IMR-90 (cell line): ENCODE measurements around the gene WDR27. TPM values are rescaled to one million over a fixed set of nuclear protein-coding genes. Genes with fewer than 3 reads are reported as not detected.
A peak's percentile ranks its signal among the peaks of the same experiment; 100 is the strongest.

Source experiments
- ATAC-seq: fragments of 200-7000 bp; cut with Tn5 transposase; 2 replicates; pipeline ENCODE4 v1.9.1; 2020; ENCODE audit warnings: low read depth, mild to moderate bottlenecking, moderate library complexity
- BruUV-seq: library from RNA; stranded (reverse); fragments of 400-500 nt; replicated peaks from 2 replicates; lab custom pipeline; 2021; lab: Mats Ljungman, UMichigan
- CTCF ChIA-PET: fragments of 300-600 bp; formaldehyde crosslinking; extraction: SDS; loops from one replicate; lab custom pipeline; 2021; ENCODE audit warnings: antibody characterized with exemption; lab: Yijun Ruan, JAX
- POLR2A ChIA-PET: fragments of 300-600 bp; sonication (Branson Sonifier 250); formaldehyde crosslinking; loops from one replicate; lab custom pipeline; 2022; ENCODE audit warnings: antibody characterized with exemption; ENCODE audit not compliant: unreplicated experiment; lab: Charles Lee
- DNase-seq: peaks from one replicate; pipeline ENCODE4 v3.0.0; 2013
- H2AFZ ChIP-seq: replicated peaks from 2 replicates; pipeline ENCODE3; 2013; ENCODE audit warnings: low read length, mild to moderate bottlenecking; ENCODE audit not compliant: poor library complexity
- H2AK5ac ChIP-seq: 2 replicates; pipeline ENCODE4 v1.6.1; 2013; ENCODE audit warnings: low read depth, low read length, inconsistent platforms
- H2AK9ac ChIP-seq: replicated peaks from 2 replicates; pipeline ENCODE3; 2013; ENCODE audit warnings: mild to moderate bottlenecking, low read depth, low read length, moderate library complexity; ENCODE audit not compliant: poor library complexity
- H2BK120ac ChIP-seq: 2 replicates; pipeline ENCODE4 v1.6.1; 2013; ENCODE audit warnings: low read depth, low read length, inconsistent platforms
- H2BK15ac ChIP-seq: 3 replicates; pipeline ENCODE4 v1.6.1; 2013; ENCODE audit warnings: low read depth, low read length, inconsistent platforms
- H2BK20ac ChIP-seq: 2 replicates; pipeline ENCODE4 v1.6.1; 2013; ENCODE audit warnings: low read depth, mild to moderate bottlenecking, inconsistent platforms, low read length, moderate library complexity
- H2BK5ac ChIP-seq: 2 replicates; pipeline ENCODE4 v1.6.1; 2013; ENCODE audit warnings: mild to moderate bottlenecking, low read depth, low read length, inconsistent platforms; ENCODE audit not compliant: poor library complexity, severe bottlenecking
- H3K14ac ChIP-seq: replicated peaks from 2 replicates; pipeline ENCODE4 v1.6.1; 2013; ENCODE audit warnings: low read depth, low read length, inconsistent platforms
- H3K18ac ChIP-seq: 2 replicates; pipeline ENCODE4 v1.6.1; 2013; ENCODE audit warnings: low read depth, low read length, control low read depth
- H3K23ac ChIP-seq: 2 replicates; pipeline ENCODE4 v1.6.1; 2013; ENCODE audit warnings: low read depth, low read length, inconsistent platforms
- H3K27ac ChIP-seq: 2 replicates; pipeline ENCODE4 v1.5.1; 2013; ENCODE audit warnings: mild to moderate bottlenecking, control low read depth, low read length; ENCODE audit not compliant: insufficient read depth
- H3K27me3 ChIP-seq: 2 replicates; pipeline ENCODE4 v1.6.1; 2013; ENCODE audit warnings: low read length; ENCODE audit not compliant: control insufficient read depth, insufficient read depth
- H3K36me3 ChIP-seq: 2 replicates; pipeline ENCODE4 v1.6.1; 2013; ENCODE audit warnings: low read length, mixed read lengths; ENCODE audit not compliant: control insufficient read depth, insufficient read depth
- H3K4ac ChIP-seq: 2 replicates; pipeline ENCODE4 v1.6.1; 2013; ENCODE audit warnings: low read depth, low read length, inconsistent platforms
- H3K4me1 ChIP-seq: 2 replicates; pipeline ENCODE4 v1.6.1; 2013; ENCODE audit warnings: low read length, mixed read lengths; ENCODE audit not compliant: control insufficient read depth, insufficient read depth
- H3K4me2 ChIP-seq: 2 replicates; pipeline ENCODE4 v1.6.1; 2013; ENCODE audit warnings: low read depth, mild to moderate bottlenecking, control low read depth, low read length, moderate library complexity
- H3K4me3 ChIP-seq: 2 replicates; pipeline ENCODE4 v1.5.1; 2013; ENCODE audit warnings: low read depth, mild to moderate bottlenecking, control low read depth, low read length, moderate library complexity; ENCODE audit not compliant: insufficient read depth
- H3K56ac ChIP-seq: 2 replicates; pipeline ENCODE4 v1.6.1; 2013; ENCODE audit warnings: low read length, inconsistent platforms; ENCODE audit not compliant: insufficient read depth; ENCODE audit errors: extremely low read depth
- H3K79me1 ChIP-seq, 2 experiments: 2 replicates each; pipeline ENCODE4 v1.6.1; 2013; ENCODE audit warnings: low read length in 2 of 2, inconsistent platforms in 1 of 2, low read depth in 1 of 2
- H3K9ac ChIP-seq: 2 replicates; pipeline ENCODE4 v1.6.1; 2013; ENCODE audit warnings: low read depth, low read length, control low read depth
- H3K9me1 ChIP-seq: 2 replicates; pipeline ENCODE4 v1.6.1; 2013; ENCODE audit warnings: low read length, inconsistent platforms; ENCODE audit not compliant: insufficient read depth
- H3K9me3 ChIP-seq: 2 replicates; pipeline ENCODE4 v1.6.1; 2013; ENCODE audit warnings: low read length; ENCODE audit not compliant: control insufficient read depth, insufficient read depth
- H4K20me1 ChIP-seq: 2 replicates; pipeline ENCODE4 v1.6.1; 2013; ENCODE audit warnings: low read length, inconsistent platforms; ENCODE audit not compliant: insufficient read depth
- H4K5ac ChIP-seq: 2 replicates; pipeline ENCODE4 v1.6.1; 2013; ENCODE audit warnings: mild to moderate bottlenecking, low read depth, low read length, control low read depth
- H4K8ac ChIP-seq, 2 experiments: 2 replicates each; pipeline ENCODE4 v1.6.1; 2013; ENCODE audit warnings: low read depth in 2 of 2, low read length in 2 of 2, control low read depth in 1 of 2, inconsistent platforms in 1 of 2
- H4K91ac ChIP-seq: 2 replicates; pipeline ENCODE4 v1.6.1; 2013; ENCODE audit warnings: low read depth, low read length, inconsistent platforms; ENCODE audit not compliant: insufficient read depth
- BHLHE40 ChIP-seq: fragments of 150-350 bp; IDR thresholded peaks from 2 replicates; pipeline ENCODE4 v1.6.1; 2016; ENCODE audit warnings: mild to moderate bottlenecking, low read depth, low read length
- CEBPB ChIP-seq: IDR thresholded peaks from 2 replicates; pipeline ENCODE4 v1.6.1; 2012; ENCODE audit warnings: low read depth, low read length, improper control_type of control experiment
- ELK1 ChIP-seq: fragments of 150-350 bp; IDR thresholded peaks from 2 replicates; pipeline ENCODE4 v1.6.1; 2016; ENCODE audit warnings: low read depth, mild to moderate bottlenecking, low read length, moderate library complexity, borderline replicate concordance
- MAZ ChIP-seq: IDR thresholded peaks from 2 replicates; pipeline ENCODE4 v1.6.1; 2012; ENCODE audit warnings: low read depth, mild to moderate bottlenecking, low read length, improper control_type of control experiment, moderate library complexity, borderline replicate concordance
- MXI1 ChIP-seq: IDR thresholded peaks from 2 replicates; pipeline ENCODE4 v1.6.1; 2012; ENCODE audit warnings: low read depth, mild to moderate bottlenecking, low read length, moderate library complexity, borderline replicate concordance
- NFE2L2 ChIP-seq: fragments of 150-350 bp; IDR thresholded peaks from 2 replicates; pipeline ENCODE4 v1.6.1; 2016; ENCODE audit warnings: low read depth, mild to moderate bottlenecking, low read length
- RCOR1 ChIP-seq: IDR thresholded peaks from 2 replicates; pipeline ENCODE4 v1.6.1; 2012; ENCODE audit warnings: mild to moderate bottlenecking, low read length, improper control_type of control experiment; ENCODE audit not compliant: insufficient replicate concordance
- RFX5 ChIP-seq: IDR thresholded peaks from 2 replicates; pipeline ENCODE4 v1.8.0; 2012; ENCODE audit warnings: low read depth, mild to moderate bottlenecking, low read length, moderate library complexity
- SMC3 ChIP-seq: fragments of 150-350 bp; IDR thresholded peaks from 2 replicates; pipeline ENCODE4 v1.6.1; 2016; ENCODE audit warnings: low read depth, mild to moderate bottlenecking, antibody characterized with exemption, low read length, moderate library complexity
- USF2 ChIP-seq: fragments of 150-350 bp; IDR thresholded peaks from 2 replicates; pipeline ENCODE4 v1.6.1; 2017; ENCODE audit warnings: mild to moderate bottlenecking, antibody characterized with exemption, low read length, low read depth
- WGBS, 2 experiments: methylation state at CpG; one replicate each; pipeline versions ENCODE4 v1.1.5 to v1.1.7; 2013; ENCODE audit warnings: missing lambda C conversion rate in 2 of 2; ENCODE audit not compliant: insufficient read length in 1 of 2; ENCODE audit errors: extremely low coverage in 2 of 2; 5-methylcytosine and 5-hydroxymethylcytosine counted together
- dilution Hi-C: fragments of 300-500 bp; cut with HindIII; formaldehyde crosslinking; loops from one replicate; pipeline ENCODE4 v1.14.3; 2018; ENCODE audit warnings: low sequenced_read_pairs; ENCODE audit not compliant: unreplicated experiment
- in situ Hi-C: fragments of 300-500 bp; cut with MboI; formaldehyde crosslinking; loops from 3 replicates; pipeline ENCODE4 v1.14.3; 2019; ENCODE audit warnings: low sequenced_read_pairs, inconsistent platforms, mixed read lengths
- intact Hi-C: fragments of 100-400 bp; cut with micrococcal nuclease; formaldehyde crosslinking; loops from 2 replicates; pipeline ENCODE4 v1.10.0; 2022
- polyA plus RNA-seq, 3 experiments: library from polyadenylated mRNA; depleted of rRNA; stranded (reverse); fragments of >200 nt; gene quantifications; 2 replicates each; pipeline ENCODE4 v1.2.3, GENCODE V29; 2012; ENCODE audit warnings: low replicate concordance in 1 of 3
- total RNA-seq: library from RNA; depleted of rRNA; stranded (reverse); fragments of >200 nt; gene quantifications from 2 replicates; pipeline ENCODE4 v1.2.3, GENCODE V29; 2012

WDR27 gene
- total and polyA plus RNA-seq, 2 of the 4 experiments (the other 2 are of a cell fraction) = 7.0 to 18.5 TPM

- Histone ChIP-seq H3K27me3 (no peaks in the 10 kb centered on the region), H3K9ac (0 out of 2 replicates have a peak overlapping the region, but pooled peaks have one; percentile 4), H4K20me1 (no peaks in the 10 kb centered on the region), H2AFZ (peak overlapping the region; percentile 64), H3K4ac (peak overlapping the region; percentile 91), H4K5ac (peak overlapping the region; percentile 91), H3K36me3 (no peaks in the 10 kb centered on the region), H3K18ac (peak overlapping the region; percentile 90), H2BK120ac (peak overlapping the region; percentile 95), H4K91ac (peak overlapping the region; percentile 93), H2AK9ac (no peak overlapping the region), H3K9me1 (peaks cover 18% of the 10 kb centered on the region; the same call in 1 of the 2 replicates), H3K79me1 (no peaks in the 10 kb centered on the region), H3K4me1 (peaks cover 20% of the 10 kb centered on the region), H3K56ac (no peak overlapping the region; the same call in 1 of the 2 replicates), H3K14ac (peak overlapping the region; percentile 44; the same call in 1 of the 2 replicates), H3K27ac (peak overlapping the region; percentile 30; the same call in 1 of the 2 replicates), H2BK15ac (peak overlapping the region; percentile 36; the same call in 1 of the 3 replicates), H3K9me3 (peaks cover 2% of the 10 kb centered on the region; the same call in 1 of the 2 replicates), H3K4me2 (no peak overlapping the region), H2AK5ac (peak overlapping the region; percentile 88; the same call in 1 of the 2 replicates), H3K4me3 (no peak overlapping the region), H2BK20ac (peak overlapping the region; percentile 62), H3K23ac (no peak overlapping the region; the same call in 1 of the 2 replicates), H4K8ac (peak overlapping the region; percentile 2 to 68; a peak in 3 of 4 replicates), H2BK5ac (peak overlapping the region; percentile 68)
- 100% methylated on average over 1 of the region's 1 CpG; no CpG with 5 or more reads in 1 of the 2 experiments for WGBS, 2 experiments
- dilution Hi-C loops = no loop called here
- intact Hi-C loops = loop anchor here (10.0 kb wide), 1 partner anchor 381 kb away; no protein-coding TSS in a partner anchor
- DNase-seq (no peak), ATAC-seq (no peak)
- TF ChIP-seq MXI1 (no peak), RCOR1 (no peak), SMC3 (no peak), ELK1 (no peak), NFE2L2 (no peak), MAZ (no peak), USF2 (no peak), BHLHE40 (no peak), CEBPB (no peak), RFX5 (no peak)
- in situ Hi-C loops = no loop called here
- ChIA-PET CTCF (no interaction called here), POLR2A (interaction anchor here (0.5 kb wide), 1 partner anchor 742 kb away, joined by 3 read pairs; no protein-coding TSS in a partner anchor)
- BruUV-seq = no TSS peak
These were observed 246.4 kb downstream of the WDR27 start for GRCh38 chr6:169455470-169455869.
